Measurements from ENCODE around the gene GABRP.

DNA sequence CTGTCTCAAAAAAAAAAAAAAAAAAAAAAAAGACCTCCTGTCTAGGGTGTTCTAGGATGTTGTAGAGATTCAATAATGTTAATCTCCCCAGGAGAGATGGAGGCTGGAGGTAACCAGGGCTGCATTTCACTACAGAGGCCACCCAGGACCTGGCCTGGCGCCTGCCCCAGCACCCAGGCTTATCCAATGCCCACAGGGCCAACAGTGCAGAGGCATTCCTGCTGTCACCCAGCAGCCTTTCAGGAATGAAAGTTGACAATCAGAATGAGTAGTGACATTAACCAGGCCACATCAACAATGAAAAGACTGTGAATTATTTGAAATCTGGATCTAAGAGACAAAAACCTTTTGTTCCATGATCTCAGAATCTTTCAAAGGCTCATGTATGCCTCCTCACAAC is 36.2 kb upstream of the GABRP start:
- TF ChIP-seq POLR2AphosphoS5 (IDR thresholded peaks at IDR 0.05; ENCODE audit: insufficient read depth, low read depth, low read length): no peak
- TF ChIP-seq, protein P1, sequence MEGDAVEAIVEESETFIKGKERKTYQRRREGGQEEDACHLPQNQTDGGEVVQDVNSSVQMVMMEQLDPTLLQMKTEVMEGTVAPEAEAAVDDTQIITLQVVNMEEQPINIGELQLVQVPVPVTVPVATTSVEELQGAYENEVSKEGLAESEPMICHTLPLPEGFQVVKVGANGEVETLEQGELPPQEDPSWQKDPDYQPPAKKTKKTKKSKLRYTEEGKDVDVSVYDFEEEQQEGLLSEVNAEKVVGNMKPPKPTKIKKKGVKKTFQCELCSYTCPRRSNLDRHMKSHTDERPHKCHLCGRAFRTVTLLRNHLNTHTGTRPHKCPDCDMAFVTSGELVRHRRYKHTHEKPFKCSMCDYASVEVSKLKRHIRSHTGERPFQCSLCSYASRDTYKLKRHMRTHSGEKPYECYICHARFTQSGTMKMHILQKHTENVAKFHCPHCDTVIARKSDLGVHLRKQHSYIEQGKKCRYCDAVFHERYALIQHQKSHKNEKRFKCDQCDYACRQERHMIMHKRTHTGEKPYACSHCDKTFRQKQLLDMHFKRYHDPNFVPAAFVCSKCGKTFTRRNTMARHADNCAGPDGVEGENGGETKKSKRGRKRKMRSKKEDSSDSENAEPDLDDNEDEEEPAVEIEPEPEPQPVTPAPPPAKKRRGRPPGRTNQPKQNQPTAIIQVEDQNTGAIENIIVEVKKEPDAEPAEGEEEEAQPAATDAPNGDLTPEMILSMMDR (IDR thresholded peaks at IDR 0.05; ENCODE audit: extremely low read depth in 1 of 2, insufficient read depth in 1 of 2, low read depth in 1 of 2, low read length in 2 of 2): no peak
- TF ChIP-seq MYC (IDR thresholded peaks at IDR 0.05; ENCODE audit: low read depth, low read length): no peak
- TF ChIP-seq JUN (IDR thresholded peaks at IDR 0.05; ENCODE audit: borderline replicate concordance, insufficient read depth, insufficient read length, low read depth): no peak
- TF ChIP-seq POLR2A (IDR thresholded peaks at IDR 0.05; ENCODE audit: low read depth, low read length): no peak
- TF ChIP-seq, protein P2, sequence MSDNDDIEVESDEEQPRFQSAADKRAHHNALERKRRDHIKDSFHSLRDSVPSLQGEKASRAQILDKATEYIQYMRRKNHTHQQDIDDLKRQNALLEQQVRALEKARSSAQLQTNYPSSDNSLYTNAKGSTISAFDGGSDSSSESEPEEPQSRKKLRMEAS (IDR thresholded peaks at IDR 0.05; ENCODE audit: insufficient read depth, insufficient read length): no peak
- no peak for TF ChIP-seq EZH2 (IDR thresholded peaks at IDR 0.05; ENCODE audit: borderline replicate concordance, low read depth, low read length, severe bottlenecking)
- TF ChIP-seq GATA2 (IDR thresholded peaks at IDR 0.05; ENCODE audit: insufficient read depth, insufficient read length, low read depth, low read length): no peak

Measured in endothelial cell of umbilical vein (primary cell).